ENCODE results near the gene AIDA. TPM values are rescaled to one million over a fixed set of nuclear protein-coding genes. Genes with fewer than 3 reads are reported as not detected.

The AIDA gene
- total RNA-seq, 2 donors from 2014 or later, result 32.9 to 36.6 TPM

GRCh38 chr1:222702210-222702609 is 10.1 kb downstream of the AIDA start:
- intact Hi-C loops (cut with DNase I), result no loop called here
- no peak for TF ChIP-seq POLR2A (IDR thresholded peaks at IDR 0.05)
- H3K27ac ChIP-seq, result no peak overlapping the region
- no peaks in the 10 kb centered on the region for H3K9me3 ChIP-seq
- peaks cover 8% of the 10 kb centered on the region for H3K4me1 ChIP-seq
- H3K36me3 ChIP-seq (replicated peaks in 1 of 2; ENCODE audit: insufficient read depth in 1 of 2, low read depth in 2 of 2), result no peaks in the 10 kb centered on the region
- H3K4me3 ChIP-seq, result no peak overlapping the region
- WGBS, 2 donors, result 44 to 54% methylated on average over 4 of the region's 4 CpGs
- H3K27me3 ChIP-seq, result no peaks in the 10 kb centered on the region
- DNase-seq, result no peak
- no peak for ATAC-seq

GRCh38 chr1:222697826-222698225 is 14.5 kb downstream of the AIDA start:
- H3K27me3 ChIP-seq, result no peaks in the 10 kb centered on the region
- no peaks in the 10 kb centered on the region for H3K36me3 ChIP-seq (replicated peaks in 1 of 2; ENCODE audit: insufficient read depth in 1 of 2, low read depth in 2 of 2)
- DNase-seq (no peak), ATAC-seq (no peak)
- H3K27ac ChIP-seq, result no peak overlapping the region
- no peaks in the 10 kb centered on the region for H3K9me3 ChIP-seq
- peaks cover 7% of the 10 kb centered on the region for H3K4me1 ChIP-seq
- intact Hi-C loops (cut with DNase I), result no loop called here
- WGBS, 2 donors, result 85 to 94% methylated on average over 2 of the region's 2 CpGs
- H3K4me3 ChIP-seq, result no peak overlapping the region
- no peak for TF ChIP-seq CTCF (IDR thresholded peaks at IDR 0.05)

- no peak for DNase-seq
- TF ChIP-seq CTCF (IDR thresholded peaks at IDR 0.05), result no peak
- no peak for TF ChIP-seq POLR2A (IDR thresholded peaks at IDR 0.05)
- H3K27me3 ChIP-seq, result no peaks in the 10 kb centered on the region
- no peak for ATAC-seq
- H3K9me3 ChIP-seq, result no peaks in the 10 kb centered on the region
- WGBS, 2 donors, result 74 to 90% methylated on average over 2 of the region's 2 CpGs
- intact Hi-C loops (cut with DNase I), result no loop called here
- peaks cover under 1% of the 10 kb centered on the region for H3K4me1 ChIP-seq
- H3K27ac ChIP-seq, result no peak overlapping the region
- no peak overlapping the region for H3K4me3 ChIP-seq
- H3K36me3 ChIP-seq (replicated peaks in 1 of 2; ENCODE audit: insufficient read depth in 1 of 2, low read depth in 2 of 2), result no peaks in the 10 kb centered on the region
Measured at GRCh38 chr1:222697203-222697602, 15.1 kb downstream of the AIDA start.

GRCh38 chr1:222696741-222697140 is 15.6 kb downstream of the AIDA start:
- Histone ChIP-seq H3K4me3 (no peak overlapping the region), H3K36me3 (replicated peaks in 1 of 2; ENCODE audit: insufficient read depth in 1 of 2, low read depth in 2 of 2) (no peaks in the 10 kb centered on the region), H3K27me3 (no peaks in the 10 kb centered on the region), H3K27ac (no peak overlapping the region), H3K9me3 (no peaks in the 10 kb centered on the region), H3K4me1 (no peaks in the 10 kb centered on the region)
- intact Hi-C loops (cut with DNase I), result no loop called here
- ATAC-seq (no peak), DNase-seq (no peak)
- 91 to 92% methylated on average over 8 of the region's 8 CpGs for WGBS, 2 donors
- no peak for TF ChIP-seq POLR2A (IDR thresholded peaks at IDR 0.05)
- no peak for TF ChIP-seq CTCF (IDR thresholded peaks at IDR 0.05)

GRCh38 chr1:222694927-222695326 is 17.4 kb downstream of the AIDA start:
- Histone ChIP-seq H3K4me1 (no peaks in the 10 kb centered on the region), H3K27ac (no peak overlapping the region), H3K9me3 (no peaks in the 10 kb centered on the region), H3K4me3 (no peak overlapping the region), H3K27me3 (no peaks in the 10 kb centered on the region), H3K36me3 (replicated peaks in 1 of 2; ENCODE audit: insufficient read depth in 1 of 2, low read depth in 2 of 2) (no peaks in the 10 kb centered on the region)
- 82 to 89% methylated on average over 5 of the region's 5 CpGs for WGBS, 2 donors
- TF ChIP-seq POLR2A (IDR thresholded peaks at IDR 0.05), result no peak
- TF ChIP-seq CTCF (IDR thresholded peaks at IDR 0.05), result no peak
- ATAC-seq, result no peak
- intact Hi-C loops (cut with DNase I), result no loop called here
- no peak for DNase-seq
